ENCODE results near the gene ATXN1. TPM values are rescaled to one million over a fixed set of nuclear protein-coding genes. Genes with fewer than 3 reads are reported as not detected.

The ATXN1 gene
- total and polyA plus RNA-seq, 2 of the 13 experiments (the other 11 are each of a cell fraction or from before 2014, with no cell fraction given) = 20.7 to 39.5 TPM

DNA sequence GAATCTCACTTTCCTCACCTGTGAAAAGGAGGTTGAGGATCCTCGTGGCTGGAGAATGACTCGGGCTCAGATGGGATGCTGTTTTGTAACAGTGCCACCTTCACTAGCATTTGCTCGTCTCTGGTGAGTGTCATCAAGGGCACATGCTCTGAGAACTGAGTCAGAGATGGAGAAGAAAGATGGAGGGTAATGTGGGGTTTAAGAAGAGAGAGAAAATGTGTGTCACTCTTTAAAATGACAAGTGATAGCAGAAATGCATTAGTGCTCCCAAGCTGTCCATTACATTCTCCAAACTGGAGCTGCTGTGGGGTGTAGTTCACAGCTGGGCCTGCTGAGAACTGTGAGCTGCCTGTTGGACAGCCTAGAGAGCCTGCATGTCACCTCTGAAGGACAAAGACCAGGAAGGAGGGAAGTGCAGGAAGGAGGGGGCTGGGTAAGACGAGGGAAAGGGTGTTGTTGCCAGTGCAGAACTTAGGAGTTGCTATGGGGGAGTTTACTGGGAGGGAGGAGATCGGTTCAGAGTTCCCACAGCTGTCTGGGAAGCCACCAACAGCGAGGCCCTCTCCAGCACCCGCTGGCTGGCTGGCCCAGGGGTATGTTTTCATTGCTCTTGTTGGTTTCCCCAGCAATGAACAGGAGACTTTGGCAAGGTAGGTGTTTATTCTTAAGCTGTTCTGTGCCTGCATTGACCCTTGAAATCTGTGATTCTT is 503.1 kb downstream of the ATXN1 start:
- H3K4me3 ChIP-seq (replicated peaks in 1 of 3; ENCODE audit: insufficient read depth in 1 of 3, low read depth in 2 of 3, low read length in 3 of 3) = no peak overlapping the region
- ChIA-PET POLR2A (no interaction called here), CTCF (ENCODE audit: low intra/inter-chr PET ratio, low total read pairs) (no interaction called here)
- H3K27me3 ChIP-seq (ENCODE audit: control insufficient read depth in 1 of 2, insufficient read depth in 2 of 2, low read length in 2 of 2) = peaks cover 0 to 12% of the 10 kb centered on the region in 2 experiments; a peak in 3 of 5 replicates
- no peak overlapping the region for H3K9ac ChIP-seq (ENCODE audit: insufficient read depth, low read depth, low read length)
- no peaks in the 10 kb centered on the region for H3K36me3 ChIP-seq (replicated peaks in 1 of 2; ENCODE audit: control insufficient read depth in 1 of 2, insufficient read depth in 2 of 2, low read length in 2 of 2)
- H3K9me3 ChIP-seq (ENCODE audit: low read length) = no peaks in the 10 kb centered on the region
- no peak overlapping the region for H3K27ac ChIP-seq (ENCODE audit: extremely low read length, insufficient read depth, low read length)
- H2AFZ ChIP-seq (ENCODE audit: low read length) = no peak overlapping the region
- 2% methylated on average over 5 of the region's 7 CpGs for WGBS (ENCODE audit: low lambda C conversion rate)
- H4K20me1 ChIP-seq (ENCODE audit: insufficient read depth, low read length) = no peaks in the 10 kb centered on the region
- TF ChIP-seq ZNF670 (CRISPR knock-in tag; IDR thresholded peaks at IDR 0.05; ENCODE audit: borderline replicate concordance) = no peak
- TF ChIP-seq ZNF383 (CRISPR knock-in tag; IDR thresholded peaks at IDR 0.05; ENCODE audit: borderline replicate concordance) = no peak
- no peak for TF ChIP-seq SNAPC2 (CRISPR knock-in tag; IDR thresholded peaks at IDR 0.05)
- no peak for TF ChIP-seq FOXK2 (IDR thresholded peaks at IDR 0.05)
- no peak for TF ChIP-seq ZNF253 (CRISPR knock-in tag; IDR thresholded peaks at IDR 0.05; ENCODE audit: borderline replicate concordance)
- no peak for TF ChIP-seq ZBTB7A (CRISPR knock-in tag; IDR thresholded peaks at IDR 0.05)
- no peak for TF ChIP-seq MBD4 (IDR thresholded peaks at IDR 0.05; ENCODE audit: borderline replicate concordance, low read length)
- TF ChIP-seq ZNF747 (CRISPR knock-in tag; IDR thresholded peaks at IDR 0.05; ENCODE audit: borderline replicate concordance) = no peak
- TF ChIP-seq, protein P1, sequence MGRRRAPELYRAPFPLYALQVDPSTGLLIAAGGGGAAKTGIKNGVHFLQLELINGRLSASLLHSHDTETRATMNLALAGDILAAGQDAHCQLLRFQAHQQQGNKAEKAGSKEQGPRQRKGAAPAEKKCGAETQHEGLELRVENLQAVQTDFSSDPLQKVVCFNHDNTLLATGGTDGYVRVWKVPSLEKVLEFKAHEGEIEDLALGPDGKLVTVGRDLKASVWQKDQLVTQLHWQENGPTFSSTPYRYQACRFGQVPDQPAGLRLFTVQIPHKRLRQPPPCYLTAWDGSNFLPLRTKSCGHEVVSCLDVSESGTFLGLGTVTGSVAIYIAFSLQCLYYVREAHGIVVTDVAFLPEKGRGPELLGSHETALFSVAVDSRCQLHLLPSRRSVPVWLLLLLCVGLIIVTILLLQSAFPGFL (CRISPR knock-in tag; IDR thresholded peaks at IDR 0.05) = no peak
- TF ChIP-seq BORCS8-MEF2B (CRISPR knock-in tag; IDR thresholded peaks at IDR 0.05) = no peak
- no peak for TF ChIP-seq POLR2A (IDR thresholded peaks at IDR 0.05; ENCODE audit: insufficient read depth in 1 of 2, low read depth in 2 of 2, low read length in 2 of 2)
- TF ChIP-seq PHF5A (CRISPR knock-in tag; IDR thresholded peaks at IDR 0.05; ENCODE audit: low read depth, unreplicated experiment) = no peak
- TF ChIP-seq SATB2 (CRISPR knock-in tag; IDR thresholded peaks at IDR 0.05) = no peak
- no peak for TF ChIP-seq YEATS2 (CRISPR knock-in tag; IDR thresholded peaks at IDR 0.05; ENCODE audit: borderline replicate concordance)
- no peak for FAIRE-seq
- intact Hi-C loops (cut with micrococcal nuclease; ENCODE audit: unreplicated experiment) (no loop called here), in situ Hi-C loops (cut with HindIII; ENCODE audit: extremely low pct_ligation_motif_present, low pct_unique_long_range_greater_than_20kb) (no loop called here)
- BruUV-seq (replicated peaks) = no TSS peak
- H3K4me2 ChIP-seq (ENCODE audit: low read depth, low read length) = no peak overlapping the region
- ATAC-seq = peak; percentile 68
- H3K79me2 ChIP-seq (ENCODE audit: insufficient read depth, low read length) = no peaks in the 10 kb centered on the region
- no peaks in the 10 kb centered on the region for H3K4me1 ChIP-seq (ENCODE audit: insufficient read depth, low read length)
- DNase-seq (ENCODE audit: low spot score) = no peak
